Islet precursor cell (in vitro differentiated cells): Measurements from ENCODE around the gene CEL.

Experiments used
- DNase-seq: peaks from one replicate; pipeline ENCODE4 v3.0.0-alpha.2; 2018

The CEL gene

GRCh38 chr9:133119103-133119845, 57.5 kb downstream of the CEL start:
- DNase-seq = no peak

- no peak for DNase-seq
These were observed 58.2 kb downstream of the CEL start for GRCh38 chr9:133119846-133120500.

- no peak for DNase-seq
These were observed 58.9 kb downstream of the CEL start for GRCh38 chr9:133120501-133121197.
